GM19239 (cell line): ENCODE measurements around the gene IQSEC1.
A peak's percentile ranks its signal among the peaks of the same experiment; 100 is the strongest.

Experiments
- DNase-seq: peaks from one replicate; pipeline ENCODE4 v3.0.0; 2011; ENCODE audit warnings: low spot score; ENCODE audit not compliant: insufficient read length
- FAIRE-seq: peaks from 2 replicates; lab custom pipeline; 2011; peaks lifted over from hg19 to GRCh38; lab: Jason Lieb, UNC

Gene IQSEC1

DNA sequence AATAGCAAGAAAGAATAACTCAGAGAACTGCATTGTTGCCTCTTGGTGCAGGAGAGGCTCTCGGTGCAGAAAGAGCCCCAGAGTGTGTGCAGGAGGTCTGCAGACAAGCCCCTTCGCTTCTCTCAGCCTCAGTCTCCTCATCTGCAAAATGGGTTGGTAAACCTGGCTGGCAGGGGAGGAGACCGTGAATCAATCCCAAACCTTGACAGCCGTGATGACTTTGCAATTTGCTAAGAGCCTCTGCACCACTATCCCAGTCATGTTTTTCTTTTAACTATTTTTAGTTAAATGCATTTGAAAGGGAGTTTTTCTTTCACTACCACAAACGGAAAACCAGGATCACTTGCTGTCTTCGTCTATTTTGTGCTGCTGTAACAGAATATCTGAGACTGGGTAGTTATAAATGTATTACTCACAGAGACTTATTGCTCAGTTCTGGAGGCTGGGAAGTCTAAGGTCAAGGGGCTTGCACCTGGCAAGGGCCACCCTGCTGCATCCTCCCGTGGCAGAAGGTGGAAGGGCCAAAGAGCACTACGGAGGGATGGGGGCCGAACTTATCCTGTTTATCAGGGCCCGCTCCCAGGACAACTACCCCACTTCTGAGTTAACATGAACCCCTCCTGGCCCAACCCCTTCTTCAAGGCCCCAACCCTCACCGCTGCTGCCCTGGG lies 14.2 kb upstream of the IQSEC1 start:
- FAIRE-seq = peak; percentile 63
- DNase-seq = no peak

DNA sequence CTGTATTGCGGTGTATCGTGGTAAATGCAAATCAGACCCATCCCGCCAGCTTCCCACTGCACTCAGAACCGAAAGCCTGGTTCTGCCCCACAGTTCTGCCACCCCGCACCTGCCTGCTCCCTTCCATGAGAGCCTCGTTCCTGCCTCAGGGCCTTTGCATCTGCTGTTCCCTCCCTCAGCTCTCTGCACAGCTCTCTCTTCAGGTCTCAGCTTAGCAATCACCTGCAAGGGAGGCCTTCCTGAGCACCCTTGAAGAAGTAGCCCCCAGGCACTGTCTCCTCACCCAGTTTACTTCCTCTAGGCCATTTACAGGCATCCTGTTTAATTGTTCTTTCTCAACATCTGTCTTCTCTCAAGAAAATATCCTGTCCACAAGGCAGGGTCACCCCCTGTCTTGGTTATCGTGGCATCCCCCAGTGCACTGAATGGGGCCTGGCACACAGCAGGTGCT lies 13.3 kb upstream of the IQSEC1 start:
- DNase-seq (no peak), FAIRE-seq (no peak)

DNA sequence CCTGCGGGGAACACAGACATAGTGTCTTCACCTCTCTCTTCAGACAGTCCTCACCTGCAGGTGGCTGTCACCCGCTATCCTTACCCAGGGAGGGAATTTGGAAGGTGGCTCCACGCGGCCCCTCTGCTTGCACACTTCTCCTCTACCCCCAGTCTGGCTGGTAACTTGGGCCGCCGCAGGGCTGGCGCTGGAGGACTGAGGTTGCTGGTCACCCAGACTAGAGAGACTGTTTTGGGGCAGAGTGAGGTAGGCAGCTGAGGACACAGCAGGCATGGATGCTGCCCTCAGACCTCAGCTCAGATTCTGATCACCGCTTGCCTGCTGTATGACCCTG lies 12.6 kb upstream of the IQSEC1 start:
- DNase-seq (no peak), FAIRE-seq (no peak)

DNA sequence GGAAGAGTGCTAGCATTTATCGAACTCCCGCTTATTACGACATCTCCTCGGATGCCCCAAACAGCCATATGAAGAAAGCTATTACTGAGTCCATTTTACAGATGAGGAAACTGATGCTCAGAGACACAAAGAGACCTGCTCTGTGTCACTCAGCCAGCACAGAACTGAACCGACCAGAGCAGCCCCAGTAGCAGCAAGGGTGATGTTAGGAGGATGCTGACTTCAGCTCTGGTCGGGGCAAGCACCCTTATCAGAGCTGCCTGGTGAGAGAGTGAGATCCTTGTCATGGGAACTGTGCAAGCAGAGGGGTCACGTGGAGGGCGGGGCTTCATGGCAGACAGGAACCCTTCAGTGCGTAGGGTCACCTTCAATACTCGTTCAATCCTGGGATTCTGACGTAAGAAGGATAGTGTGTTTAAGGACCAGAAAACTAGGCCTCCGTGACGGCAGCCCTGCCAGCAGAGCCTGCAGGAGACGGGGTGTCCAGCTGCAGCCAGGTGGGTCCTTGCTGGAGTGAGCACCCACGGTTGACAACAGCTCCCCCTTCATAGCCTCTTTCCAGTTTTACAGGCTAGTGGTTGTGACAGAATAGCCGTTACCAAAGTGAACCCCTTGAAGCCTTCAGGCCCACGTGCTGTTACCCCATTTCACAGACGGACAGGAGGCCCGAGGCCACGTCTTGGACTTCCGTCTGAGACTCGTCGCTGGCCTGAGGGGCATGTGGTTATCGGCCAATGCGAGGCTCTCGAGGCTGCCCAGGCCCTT lies 12.0 kb upstream of the IQSEC1 start:
- FAIRE-seq = no peak
- DNase-seq = no peak

DNA sequence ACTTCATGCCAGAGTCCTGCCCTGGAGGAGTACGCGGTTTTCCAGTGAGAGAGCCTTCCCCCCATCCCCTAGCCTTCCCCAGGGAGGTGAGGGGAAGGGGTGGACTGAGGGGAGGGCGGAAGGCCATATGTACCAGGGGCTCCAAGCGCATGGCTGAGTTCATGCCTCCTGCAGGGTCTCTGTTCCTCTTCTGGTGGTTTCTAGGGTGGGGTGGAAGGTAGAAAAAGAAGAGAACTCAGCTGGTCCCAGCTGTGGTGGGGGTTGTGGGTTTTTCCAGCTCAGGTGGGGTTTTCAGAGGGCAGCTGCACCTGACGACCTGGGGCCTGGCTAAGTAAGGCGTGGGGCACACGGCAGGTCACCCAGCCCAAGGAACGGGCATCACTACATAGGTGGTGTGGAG lies 10.7 kb upstream of the IQSEC1 start:
- DNase-seq (no peak), FAIRE-seq (no peak)

DNA sequence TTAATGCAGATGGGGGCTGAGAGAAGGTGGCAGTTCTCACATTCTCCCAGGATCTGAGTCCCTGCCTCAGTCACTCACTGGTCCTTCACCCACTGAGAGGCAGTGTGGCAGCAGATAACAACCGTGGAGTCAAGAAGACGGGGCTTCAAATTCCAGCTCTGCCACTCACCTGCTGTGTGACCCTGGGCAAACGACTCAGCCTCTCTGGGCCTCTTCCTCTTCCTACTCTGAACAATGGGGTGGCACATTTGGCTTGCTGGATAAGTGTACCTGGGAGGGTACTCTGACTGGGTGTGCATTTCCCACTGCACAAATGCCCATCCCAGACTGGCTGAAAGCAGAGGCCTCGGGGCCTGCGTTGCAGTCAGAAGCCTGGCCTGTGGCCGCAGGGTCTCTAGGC lies 10.0 kb upstream of the IQSEC1 start:
- FAIRE-seq = no peak

DNA sequence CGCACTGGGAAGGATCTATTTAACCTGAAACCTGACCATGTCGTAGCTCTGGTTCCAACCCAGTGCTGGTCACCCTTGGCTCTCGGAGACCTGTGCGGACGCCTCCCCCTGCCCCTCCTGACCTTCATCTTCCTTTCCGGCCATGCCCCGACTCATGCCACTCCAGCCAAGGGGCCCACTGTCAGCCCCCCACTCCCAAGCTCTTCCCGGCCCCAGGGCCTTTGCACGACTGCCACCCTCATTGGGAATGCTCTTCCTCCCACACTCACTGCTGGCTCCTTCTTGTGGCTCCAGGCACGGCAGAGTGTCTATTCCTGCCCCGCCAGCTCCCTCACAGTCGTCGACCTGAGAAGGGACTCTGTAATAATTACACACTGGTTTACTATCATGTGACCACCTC lies 9.4 kb upstream of the IQSEC1 start:
- FAIRE-seq = no peak
- no peak for DNase-seq

More for the DNA sequence above, 10.0 kb upstream of the IQSEC1 start:
- DNase-seq = no peak

DNA sequence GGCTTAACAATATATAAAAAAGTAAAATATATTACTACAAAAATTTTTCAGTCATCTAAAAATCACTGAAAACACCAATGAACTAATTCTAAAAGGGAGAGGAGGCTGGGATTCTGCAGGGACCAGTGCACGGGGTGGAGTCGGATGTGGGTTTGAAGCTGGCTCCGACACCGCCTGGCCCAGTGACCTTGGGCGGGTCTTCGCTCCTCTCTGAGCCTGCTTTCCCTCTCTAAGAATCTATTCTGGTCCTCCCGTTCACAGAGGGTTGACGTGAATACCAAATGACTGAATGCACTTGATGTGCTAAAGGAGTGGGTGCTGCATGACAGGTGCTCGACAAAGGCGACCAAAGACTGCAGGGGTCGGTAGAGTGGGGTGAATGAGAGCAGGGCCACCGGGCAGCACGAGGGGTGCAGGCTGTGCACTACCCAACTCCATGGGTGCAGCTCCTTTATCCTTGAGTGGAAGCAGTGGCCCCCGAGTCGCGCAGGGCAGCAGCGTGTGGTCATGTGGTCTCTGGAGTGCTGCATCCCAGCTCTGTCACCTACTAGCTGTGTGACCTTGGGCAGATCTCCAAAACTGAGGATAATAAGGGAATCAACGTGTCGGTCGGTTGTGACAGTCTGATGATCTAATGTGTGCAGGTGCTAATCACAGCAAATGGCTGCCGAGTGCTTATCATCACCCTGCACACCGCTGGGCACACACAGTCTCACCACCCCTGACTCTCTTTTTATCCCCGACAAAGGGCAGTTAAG lies 8.6 kb upstream of the IQSEC1 start:
- FAIRE-seq (no peak), DNase-seq (no peak)

DNA sequence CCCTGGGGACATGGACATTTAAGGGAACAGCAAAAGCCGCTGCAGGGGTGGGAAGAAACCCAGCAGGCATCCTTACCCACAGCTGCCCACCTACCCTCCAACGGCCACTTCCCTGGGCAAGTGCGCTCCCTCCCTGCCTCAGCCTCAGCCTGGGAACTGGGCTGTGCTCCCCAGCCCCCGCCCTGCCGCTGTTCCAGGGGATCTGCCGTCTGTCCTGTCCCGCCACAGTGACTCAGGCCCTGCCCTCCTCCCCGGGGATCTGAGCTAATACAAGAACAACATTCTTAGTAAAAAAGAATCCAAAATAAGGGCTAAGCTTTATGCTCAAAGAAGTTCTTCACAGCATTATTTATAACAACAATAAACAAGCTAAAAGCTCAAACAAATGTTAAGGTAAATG lies 7.4 kb upstream of the IQSEC1 start:
- DNase-seq = no peak

DNA sequence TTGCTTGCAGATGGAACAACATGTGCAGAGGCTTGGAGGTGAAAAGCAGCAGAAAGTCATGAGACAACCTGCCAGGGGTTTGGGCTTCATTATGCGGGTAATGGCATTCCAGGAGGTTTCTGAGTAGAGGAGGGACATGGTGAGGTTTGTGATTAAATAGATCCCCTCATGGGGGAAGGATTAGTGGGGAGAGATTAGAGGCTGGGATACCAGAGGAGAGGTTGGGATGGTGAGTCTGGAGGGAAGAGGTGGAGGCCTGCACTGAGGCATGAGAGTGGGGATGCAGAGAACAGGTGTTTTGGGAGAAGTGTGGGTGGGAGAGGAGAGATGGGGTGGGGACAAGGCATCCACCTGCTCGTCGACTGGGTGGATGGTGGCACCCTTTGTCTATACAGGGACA lies 6.8 kb upstream of the IQSEC1 start:
- DNase-seq (no peak), FAIRE-seq (no peak)

More for the DNA sequence above, 7.4 kb upstream of the IQSEC1 start:
- FAIRE-seq = no peak

DNA sequence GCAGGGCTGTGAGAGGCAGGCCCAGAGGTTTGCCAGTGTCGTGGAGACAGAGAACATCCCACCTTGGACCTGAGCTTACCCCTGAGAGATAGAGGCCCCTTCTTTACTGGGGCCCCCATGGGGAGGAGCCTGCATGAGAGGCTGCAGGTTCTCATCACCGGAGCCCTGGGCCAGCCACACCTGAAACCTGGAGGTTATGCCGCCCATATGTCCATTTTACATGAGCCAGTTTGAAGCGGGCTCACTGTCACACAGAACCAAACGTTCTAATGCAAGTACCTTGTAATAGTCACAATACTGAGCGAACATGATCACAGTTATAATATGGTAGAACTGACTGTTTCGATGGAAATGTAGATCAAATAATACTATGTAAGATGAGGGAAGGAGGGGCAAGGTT lies 6.3 kb upstream of the IQSEC1 start:
- DNase-seq = no peak

DNA sequence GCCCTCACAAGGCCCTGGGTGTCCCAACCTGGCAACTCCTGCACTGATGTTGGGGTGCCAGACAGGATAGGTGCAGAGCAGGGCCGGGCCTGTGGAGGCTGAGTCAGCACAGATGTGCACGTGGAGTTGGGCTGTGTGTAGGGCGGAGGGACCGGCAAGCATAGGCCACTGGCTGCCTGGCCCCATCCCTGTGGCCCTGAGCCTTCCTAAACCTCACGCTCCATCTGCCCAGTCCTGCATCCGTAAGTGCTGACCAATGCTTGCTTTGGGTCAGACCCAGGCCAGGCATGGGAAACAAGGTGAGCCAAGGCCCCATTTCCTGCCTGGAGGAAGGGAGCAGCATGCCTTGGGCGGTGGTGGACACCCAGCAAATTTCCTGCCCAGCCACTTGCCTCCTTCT lies 5.8 kb upstream of the IQSEC1 start:
- DNase-seq (no peak), FAIRE-seq (no peak)

More for the DNA sequence above, 6.3 kb upstream of the IQSEC1 start:
- FAIRE-seq = no peak

DNA sequence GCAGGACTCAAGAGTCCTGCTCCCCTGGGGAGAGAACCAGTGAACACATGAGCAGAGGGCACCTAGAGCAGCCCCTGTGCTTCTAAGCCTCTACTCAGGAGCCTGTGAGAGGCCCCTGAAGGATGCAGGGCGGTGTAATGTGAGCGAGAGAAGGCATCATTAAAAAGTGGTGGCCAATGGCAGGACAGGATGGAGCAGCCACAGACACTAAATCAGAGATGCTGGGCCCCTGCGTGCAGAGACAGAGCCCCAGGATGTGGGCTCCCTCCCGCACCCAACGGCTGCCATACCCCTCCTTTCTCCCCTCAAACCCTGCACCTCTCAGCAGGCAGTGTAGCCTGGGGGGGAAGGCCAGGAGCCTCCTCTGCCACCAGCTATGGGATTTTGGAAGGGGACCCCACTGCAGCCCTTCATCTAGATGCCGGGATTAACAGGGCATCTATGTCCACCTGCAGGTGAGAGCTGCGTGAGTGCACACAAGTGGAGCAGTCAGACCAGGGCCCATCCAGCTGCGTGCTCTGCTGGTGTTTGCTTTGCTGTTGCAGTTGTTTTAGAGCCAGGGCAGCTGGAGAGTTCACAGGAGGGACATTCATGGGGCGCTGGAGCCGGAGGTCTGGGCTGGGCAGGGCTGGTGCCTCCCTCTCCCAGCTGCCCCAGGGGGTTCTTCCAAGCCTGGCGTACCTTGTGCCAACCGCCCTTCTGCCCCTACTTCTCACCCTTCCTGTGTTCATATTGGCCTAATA lies 5.1 kb upstream of the IQSEC1 start:
- FAIRE-seq = no peak
- DNase-seq = no peak

DNA sequence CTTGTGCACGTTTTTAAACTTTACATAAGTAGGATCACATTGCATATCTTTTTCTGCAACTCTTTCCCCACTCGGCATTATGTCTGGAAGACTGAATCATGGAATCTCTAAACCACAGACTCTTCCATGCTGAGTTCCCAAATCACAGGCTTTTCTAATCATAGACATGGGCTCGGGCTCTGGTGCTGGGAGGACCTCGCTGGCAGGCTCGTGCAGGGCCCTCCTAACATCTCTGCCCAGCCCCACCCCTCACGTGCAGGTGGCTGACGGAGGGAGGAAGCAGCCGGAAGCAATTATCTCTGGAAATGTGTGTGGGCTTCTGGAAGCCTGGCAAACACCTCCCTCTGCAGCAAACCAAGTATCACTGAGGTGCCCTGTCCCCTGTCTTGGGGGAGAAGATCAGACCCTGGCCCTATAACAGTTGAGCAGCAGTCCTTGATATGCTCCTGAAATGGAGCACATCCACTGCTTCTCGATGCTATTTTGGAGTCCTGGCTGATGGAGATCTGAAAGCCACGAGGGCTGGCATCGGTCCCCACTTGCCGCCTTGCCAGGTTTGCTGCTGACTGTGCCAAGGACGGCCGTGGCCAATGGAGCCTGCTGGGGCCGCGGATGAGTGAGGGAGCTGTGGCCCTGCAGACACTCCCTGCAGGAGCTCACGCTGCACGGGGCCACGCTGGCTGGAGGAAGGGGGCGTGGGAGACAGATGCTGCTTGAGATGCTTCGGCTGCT lies 4.4 kb upstream of the IQSEC1 start:
- DNase-seq = no peak
- FAIRE-seq = no peak

DNA sequence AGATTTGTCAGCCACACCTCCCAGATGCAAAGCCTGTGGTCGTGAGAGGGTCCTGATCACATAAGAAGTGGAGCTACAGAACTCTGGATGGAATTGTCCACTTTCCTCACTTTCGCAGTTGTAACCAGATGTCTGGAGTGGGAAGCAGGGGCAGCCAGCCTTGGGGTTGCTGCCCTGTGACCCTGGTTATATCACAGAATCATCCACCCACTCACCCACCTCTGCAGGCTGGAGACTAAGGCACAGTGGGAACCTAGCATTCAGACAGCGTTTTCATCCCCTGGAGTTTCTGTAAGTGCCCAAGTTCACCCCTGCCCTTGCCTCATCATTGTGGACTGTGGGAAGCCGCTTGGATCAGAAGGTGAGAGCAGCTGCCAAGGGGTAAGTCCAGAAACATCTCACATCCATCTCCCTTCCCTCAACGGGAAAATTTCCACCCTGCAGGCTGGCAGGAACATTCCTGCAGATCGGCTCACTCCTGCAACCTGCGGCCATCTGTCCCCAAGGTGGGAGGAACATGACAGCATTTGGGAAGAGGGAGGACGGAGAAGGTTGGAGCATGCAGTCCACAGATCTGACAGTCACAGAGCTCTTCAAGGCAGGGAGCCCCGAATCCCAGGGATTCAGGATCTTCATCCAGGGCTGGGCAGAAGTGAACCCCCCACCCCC lies 2.9 kb upstream of the IQSEC1 start:
- FAIRE-seq (no peak), DNase-seq (no peak)

DNA sequence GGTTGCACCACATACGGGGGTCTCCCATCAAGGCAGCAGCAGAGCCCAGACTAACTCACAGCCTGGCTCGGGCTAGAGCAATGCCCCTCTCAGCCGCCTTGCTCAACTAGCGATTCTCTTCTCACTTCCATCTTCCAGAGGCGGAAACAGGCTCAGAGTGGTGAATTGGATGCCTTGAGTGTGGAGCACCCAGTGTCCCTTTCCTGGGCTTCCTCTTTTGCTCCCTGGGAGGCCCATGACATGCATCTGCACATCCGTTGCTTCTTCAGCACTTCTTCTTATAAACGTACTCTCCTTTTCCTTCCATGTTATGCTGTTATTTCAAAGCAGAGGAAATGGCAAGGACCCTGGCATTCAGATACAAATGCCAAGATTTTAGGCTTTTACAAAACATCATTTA lies 2.1 kb upstream of the IQSEC1 start:
- no peak for FAIRE-seq
- DNase-seq = no peak

DNA sequence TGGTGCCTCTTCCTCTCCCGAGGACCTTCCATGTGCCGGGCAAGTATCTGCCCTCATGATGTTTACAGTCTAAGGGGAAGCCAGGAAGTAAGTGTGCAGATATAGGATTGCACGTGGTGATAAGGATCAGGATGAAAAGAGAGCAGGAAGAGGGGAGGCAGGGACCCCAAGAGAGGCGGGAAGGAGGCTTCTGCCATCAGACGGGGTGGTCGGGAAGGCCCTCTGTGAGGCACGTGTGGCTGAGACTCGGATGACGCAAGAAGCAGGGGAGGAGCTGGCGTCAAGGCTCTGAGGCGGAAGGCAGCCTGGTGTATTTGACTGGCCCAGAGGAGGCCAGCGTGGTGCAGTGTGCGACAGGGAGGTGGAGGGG lies 762 bp upstream of the IQSEC1 start:
- DNase-seq = no peak
- FAIRE-seq = no peak

DNA sequence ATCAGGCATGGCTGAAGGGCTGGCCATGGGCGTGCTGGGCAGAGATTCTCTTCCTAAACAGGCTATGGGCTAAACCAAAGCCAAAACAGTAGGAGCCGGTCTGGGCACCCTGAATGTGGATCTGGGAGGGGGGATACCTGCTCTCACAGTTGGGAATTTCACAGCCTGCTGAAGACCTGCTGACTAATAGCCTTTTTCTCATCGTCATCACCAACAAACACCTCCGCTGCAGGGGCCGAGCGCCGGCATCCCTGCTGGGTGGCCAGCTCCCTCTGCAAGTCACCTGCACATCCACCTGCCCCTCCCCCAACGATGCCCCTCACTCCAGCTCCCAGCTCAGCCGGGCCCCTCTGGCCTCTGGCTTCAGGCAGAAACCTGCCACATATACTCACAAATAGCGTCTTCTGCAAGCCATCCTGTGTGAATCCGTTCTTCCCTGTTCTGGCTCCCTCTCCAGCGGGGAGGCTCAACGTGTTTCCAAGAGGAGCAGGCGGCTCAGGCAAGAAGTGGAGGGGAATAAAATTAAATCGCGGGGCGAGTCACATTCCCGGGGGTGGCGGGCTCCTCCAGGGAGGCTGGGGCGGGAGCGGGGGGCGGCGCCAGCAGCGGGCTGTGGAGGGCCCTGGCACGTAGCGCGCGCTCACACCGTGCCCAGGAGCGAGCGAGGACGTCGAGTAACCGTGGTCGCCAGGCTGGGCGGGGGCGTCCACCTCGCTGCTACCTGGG lies 466 bp downstream of the IQSEC1 start:
- DNase-seq (no peak), FAIRE-seq (peak; percentile 66)

DNA sequence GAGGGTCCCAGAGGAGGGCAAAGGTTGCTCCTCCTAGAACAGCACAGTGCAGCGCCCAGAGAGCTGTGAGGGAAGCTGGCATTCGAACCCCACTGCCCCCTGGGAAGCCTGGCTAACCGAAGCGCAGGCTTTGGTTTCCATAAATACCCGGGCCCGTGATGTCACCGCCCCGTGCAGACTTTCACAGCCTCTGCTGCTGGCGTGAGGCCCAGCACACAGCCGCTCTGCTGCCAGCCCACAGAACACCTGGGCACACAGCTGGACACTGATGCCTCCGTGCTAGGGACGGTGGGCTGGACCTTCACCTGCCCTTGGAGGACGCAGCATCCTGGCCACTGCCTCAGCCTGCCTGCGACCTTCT lies 1.0 kb downstream of the IQSEC1 start:
- DNase-seq (peak; percentile 48), FAIRE-seq (peak; percentile 59)
